ENCODE measurements around the gene LRRC56. TPM values are rescaled to one million over a fixed set of nuclear protein-coding genes. Genes with fewer than 3 reads are reported as not detected.

LRRC56 gene
- total and polyA plus RNA-seq, 2 of the 13 experiments (the other 11 are each of a cell fraction or from before 2014, with no cell fraction given): 0.11 to 0.29 TPM

DNA sequence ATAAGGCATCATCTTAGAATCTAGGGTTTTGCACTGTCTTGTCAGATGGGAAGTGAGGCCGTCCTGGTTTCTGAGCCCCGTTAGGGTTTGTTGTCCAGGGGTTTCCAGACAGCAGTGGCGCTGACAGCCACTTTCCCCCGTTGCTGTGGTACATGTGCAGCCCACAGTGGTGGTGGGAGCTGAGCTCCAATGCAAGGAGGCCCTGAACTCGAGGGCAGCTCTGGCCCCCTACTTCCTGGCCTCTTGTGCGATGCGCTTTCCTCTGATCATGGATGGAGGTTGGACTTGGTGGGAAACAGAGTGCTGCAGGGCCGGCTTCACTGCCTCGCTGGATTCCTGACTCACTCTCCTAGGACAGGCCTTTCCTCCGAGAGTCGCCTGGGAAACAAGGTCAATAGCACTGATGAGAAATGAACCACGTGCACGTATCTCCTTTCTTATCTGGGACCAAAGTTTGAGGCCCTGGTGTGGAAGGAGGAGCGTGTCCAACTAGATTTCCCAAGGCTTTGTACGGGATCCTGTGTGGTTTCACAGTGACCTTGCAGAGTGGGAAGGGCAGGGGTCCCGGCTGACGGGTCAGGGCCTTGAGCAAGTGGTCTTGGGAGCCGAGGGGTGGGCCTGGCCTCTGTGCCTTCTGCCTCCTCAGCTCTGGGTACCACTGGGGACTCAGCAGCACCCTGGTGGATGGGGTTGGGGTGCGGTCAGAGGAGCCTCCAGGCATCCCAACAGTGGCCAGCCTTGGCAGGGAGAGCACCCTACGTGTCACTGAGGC is 42.7 kb downstream of the LRRC56 start (continued):
- TF ChIP-seq, protein P1, sequence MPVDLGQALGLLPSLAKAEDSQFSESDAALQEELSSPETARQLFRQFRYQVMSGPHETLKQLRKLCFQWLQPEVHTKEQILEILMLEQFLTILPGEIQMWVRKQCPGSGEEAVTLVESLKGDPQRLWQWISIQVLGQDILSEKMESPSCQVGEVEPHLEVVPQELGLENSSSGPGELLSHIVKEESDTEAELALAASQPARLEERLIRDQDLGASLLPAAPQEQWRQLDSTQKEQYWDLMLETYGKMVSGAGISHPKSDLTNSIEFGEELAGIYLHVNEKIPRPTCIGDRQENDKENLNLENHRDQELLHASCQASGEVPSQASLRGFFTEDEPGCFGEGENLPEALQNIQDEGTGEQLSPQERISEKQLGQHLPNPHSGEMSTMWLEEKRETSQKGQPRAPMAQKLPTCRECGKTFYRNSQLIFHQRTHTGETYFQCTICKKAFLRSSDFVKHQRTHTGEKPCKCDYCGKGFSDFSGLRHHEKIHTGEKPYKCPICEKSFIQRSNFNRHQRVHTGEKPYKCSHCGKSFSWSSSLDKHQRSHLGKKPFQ (CRISPR knock-in tag; IDR thresholded peaks at IDR 0.05; ENCODE audit: insufficient replicate concordance): no peak
- no peak for TF ChIP-seq ZFP62 (CRISPR knock-in tag; IDR thresholded peaks at IDR 0.05)
- TF ChIP-seq, protein P2, sequence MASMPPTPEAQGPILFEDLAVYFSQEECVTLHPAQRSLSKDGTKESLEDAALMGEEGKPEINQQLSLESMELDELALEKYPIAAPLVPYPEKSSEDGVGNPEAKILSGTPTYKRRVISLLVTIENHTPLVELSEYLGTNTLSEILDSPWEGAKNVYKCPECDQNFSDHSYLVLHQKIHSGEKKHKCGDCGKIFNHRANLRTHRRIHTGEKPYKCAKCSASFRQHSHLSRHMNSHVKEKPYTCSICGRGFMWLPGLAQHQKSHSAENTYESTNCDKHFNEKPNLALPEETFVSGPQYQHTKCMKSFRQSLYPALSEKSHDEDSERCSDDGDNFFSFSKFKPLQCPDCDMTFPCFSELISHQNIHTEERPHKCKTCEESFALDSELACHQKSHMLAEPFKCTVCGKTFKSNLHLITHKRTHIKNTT (CRISPR knock-in tag; IDR thresholded peaks at IDR 0.05): no peak
- no peak for TF ChIP-seq ZNF326 (CRISPR knock-in tag; IDR thresholded peaks at IDR 0.05; ENCODE audit: borderline replicate concordance)
- TF ChIP-seq, protein P3, sequence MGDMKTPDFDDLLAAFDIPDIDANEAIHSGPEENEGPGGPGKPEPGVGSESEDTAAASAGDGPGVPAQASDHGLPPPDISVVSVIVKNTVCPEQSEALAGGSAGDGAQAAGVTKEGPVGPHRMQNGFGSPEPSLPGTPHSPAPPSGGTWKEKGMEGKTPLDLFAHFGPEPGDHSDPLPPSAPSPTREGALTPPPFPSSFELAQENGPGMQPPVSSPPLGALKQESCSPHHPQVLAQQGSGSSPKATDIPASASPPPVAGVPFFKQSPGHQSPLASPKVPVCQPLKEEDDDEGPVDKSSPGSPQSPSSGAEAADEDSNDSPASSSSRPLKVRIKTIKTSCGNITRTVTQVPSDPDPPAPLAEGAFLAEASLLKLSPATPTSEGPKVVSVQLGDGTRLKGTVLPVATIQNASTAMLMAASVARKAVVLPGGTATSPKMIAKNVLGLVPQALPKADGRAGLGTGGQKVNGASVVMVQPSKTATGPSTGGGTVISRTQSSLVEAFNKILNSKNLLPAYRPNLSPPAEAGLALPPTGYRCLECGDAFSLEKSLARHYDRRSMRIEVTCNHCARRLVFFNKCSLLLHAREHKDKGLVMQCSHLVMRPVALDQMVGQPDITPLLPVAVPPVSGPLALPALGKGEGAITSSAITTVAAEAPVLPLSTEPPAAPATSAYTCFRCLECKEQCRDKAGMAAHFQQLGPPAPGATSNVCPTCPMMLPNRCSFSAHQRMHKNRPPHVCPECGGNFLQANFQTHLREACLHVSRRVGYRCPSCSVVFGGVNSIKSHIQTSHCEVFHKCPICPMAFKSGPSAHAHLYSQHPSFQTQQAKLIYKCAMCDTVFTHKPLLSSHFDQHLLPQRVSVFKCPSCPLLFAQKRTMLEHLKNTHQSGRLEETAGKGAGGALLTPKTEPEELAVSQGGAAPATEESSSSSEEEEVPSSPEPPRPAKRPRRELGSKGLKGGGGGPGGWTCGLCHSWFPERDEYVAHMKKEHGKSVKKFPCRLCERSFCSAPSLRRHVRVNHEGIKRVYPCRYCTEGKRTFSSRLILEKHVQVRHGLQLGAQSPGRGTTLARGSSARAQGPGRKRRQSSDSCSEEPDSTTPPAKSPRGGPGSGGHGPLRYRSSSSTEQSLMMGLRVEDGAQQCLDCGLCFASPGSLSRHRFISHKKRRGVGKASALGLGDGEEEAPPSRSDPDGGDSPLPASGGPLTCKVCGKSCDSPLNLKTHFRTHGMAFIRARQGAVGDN (CRISPR knock-in tag; IDR thresholded peaks at IDR 0.05): peak; percentile 91
- TF ChIP-seq EED (CRISPR knock-in tag; IDR thresholded peaks at IDR 0.05): no peak
- TF ChIP-seq POLR2A (IDR thresholded peaks at IDR 0.05; ENCODE audit: insufficient read depth in 1 of 2, low read depth in 2 of 2, low read length in 2 of 2): no peak
- TF ChIP-seq, protein P4, sequence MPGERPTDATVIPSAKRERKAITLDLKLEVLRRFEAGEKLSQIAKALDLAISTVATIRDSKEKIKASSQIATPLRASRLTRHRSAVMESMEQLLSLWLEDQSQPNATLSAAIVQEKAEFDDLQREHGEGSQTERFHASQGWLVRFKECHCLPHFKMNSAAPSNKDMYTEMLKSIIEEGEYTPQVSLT (CRISPR knock-in tag; IDR thresholded peaks at IDR 0.05; ENCODE audit: borderline replicate concordance, low read depth): no peak
- TF ChIP-seq, protein P5, sequence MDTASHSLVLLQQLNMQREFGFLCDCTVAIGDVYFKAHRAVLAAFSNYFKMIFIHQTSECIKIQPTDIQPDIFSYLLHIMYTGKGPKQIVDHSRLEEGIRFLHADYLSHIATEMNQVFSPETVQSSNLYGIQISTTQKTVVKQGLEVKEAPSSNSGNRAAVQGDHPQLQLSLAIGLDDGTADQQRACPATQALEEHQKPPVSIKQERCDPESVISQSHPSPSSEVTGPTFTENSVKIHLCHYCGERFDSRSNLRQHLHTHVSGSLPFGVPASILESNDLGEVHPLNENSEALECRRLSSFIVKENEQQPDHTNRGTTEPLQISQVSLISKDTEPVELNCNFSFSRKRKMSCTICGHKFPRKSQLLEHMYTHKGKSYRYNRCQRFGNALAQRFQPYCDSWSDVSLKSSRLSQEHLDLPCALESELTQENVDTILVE (CRISPR knock-in tag; IDR thresholded peaks at IDR 0.05): no peak
- TF ChIP-seq, protein P6, sequence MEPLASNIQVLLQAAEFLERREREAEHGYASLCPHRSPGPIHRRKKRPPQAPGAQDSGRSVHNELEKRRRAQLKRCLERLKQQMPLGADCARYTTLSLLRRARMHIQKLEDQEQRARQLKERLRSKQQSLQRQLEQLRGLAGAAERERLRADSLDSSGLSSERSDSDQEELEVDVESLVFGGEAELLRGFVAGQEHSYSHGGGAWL (CRISPR knock-in tag; IDR thresholded peaks at IDR 0.05): no peak; the same call in 1 of the 2 replicates
- TF ChIP-seq ZNF841 (CRISPR knock-in tag; IDR thresholded peaks at IDR 0.05; ENCODE audit: borderline replicate concordance): no peak
- no peak for TF ChIP-seq ZKSCAN8 (CRISPR knock-in tag; IDR thresholded peaks at IDR 0.05; ENCODE audit: borderline replicate concordance)
- no peak for TF ChIP-seq ZNF251 (CRISPR knock-in tag; IDR thresholded peaks at IDR 0.05)
- no peak for TF ChIP-seq ZNF780A (CRISPR knock-in tag; IDR thresholded peaks at IDR 0.05)
- peak; percentile 66 for TF ChIP-seq GATAD2A (CRISPR knock-in tag; IDR thresholded peaks at IDR 0.05)
- TF ChIP-seq ZSCAN29 (CRISPR knock-in tag; conservative IDR thresholded peaks at IDR 0.05): 0 out of 2 replicates have a peak, but pooled peaks have one; percentile 28
- peak; percentile 64 for TF ChIP-seq RFX1 (IDR thresholded peaks at IDR 0.05)
- TF ChIP-seq NR3C1 (CRISPR knock-in tag; IDR thresholded peaks at IDR 0.05): no peak
- TF ChIP-seq ZNF383 (CRISPR knock-in tag; IDR thresholded peaks at IDR 0.05; ENCODE audit: borderline replicate concordance): no peak
- TF ChIP-seq JUNB (CRISPR knock-in tag; IDR thresholded peaks at IDR 0.05; ENCODE audit: borderline replicate concordance): no peak
- no peak for TF ChIP-seq TAF1 (CRISPR knock-in tag; IDR thresholded peaks at IDR 0.05)
- peak; percentile 28 for TF ChIP-seq TEAD3 (CRISPR knock-in tag; optimal IDR thresholded peaks at IDR 0.05; ENCODE audit: borderline replicate concordance)
